PC-3 (cell line): ENCODE data around the gene PHF1. TPM values are rescaled to one million over a fixed set of nuclear protein-coding genes. Genes with fewer than 3 reads are reported as not detected.

ENCODE experiments used
- ATAC-seq: fragments of 200-7000 bp; cut with Tn5 transposase; 2 replicates; pipeline ENCODE4 v1.9.1; 2020; ENCODE audit warnings: mild to moderate bottlenecking, moderate library complexity
- BruUV-seq: library from RNA; stranded (reverse); fragments of 400-500 nt; replicated peaks from 2 replicates; lab custom pipeline; 2021; lab: Mats Ljungman, UMichigan
- CTCF ChIA-PET: fragments of 300-600 bp; sonication (Branson Sonifier 250); formaldehyde crosslinking; loops from one replicate; lab custom pipeline; 2022; ENCODE audit warnings: antibody characterized with exemption; lab: Charles Lee
- POLR2A ChIA-PET: fragments of 300-600 bp; sonication (Branson Sonifier 250); formaldehyde crosslinking; loops from one replicate; lab custom pipeline; 2022; ENCODE audit warnings: antibody characterized with exemption; ENCODE audit not compliant: unreplicated experiment; lab: Charles Lee
- DNase-seq: peaks from one replicate; pipeline ENCODE4 v3.0.0-alpha.2; 2015
- H2AFZ ChIP-seq: fragments of 300-600 bp; sonication (generic); 2 replicates; pipeline ENCODE4 v1.6.0; 2016; ENCODE audit warnings: antibody characterized with exemption, low read length
- H3F3A ChIP-seq: fragments of 300-600 bp; sonication (generic); one replicate; pipeline ENCODE4 v1.6.0; 2017; ENCODE audit warnings: antibody characterized with exemption, low read length, control low read depth, mild to moderate bottlenecking; ENCODE audit not compliant: unreplicated experiment
- H3K27ac ChIP-seq: fragments of 300-600 bp; sonication (generic); 2 replicates; pipeline ENCODE4 v1.5.1; 2016; ENCODE audit warnings: mild to moderate bottlenecking, low read length
- H3K27me3 ChIP-seq: fragments of 300-600 bp; sonication (generic); 2 replicates; pipeline ENCODE4 v1.6.1; 2016; ENCODE audit warnings: low read length, mixed read lengths
- H3K36me3 ChIP-seq: fragments of 300-600 bp; sonication (generic); 2 replicates; pipeline ENCODE4 v1.6.1; 2016; ENCODE audit warnings: low read depth, mixed run types, low read length, mixed read lengths
- H3K4me1 ChIP-seq: fragments of 300-600 bp; sonication (generic); 2 replicates; pipeline ENCODE4 v1.5.1; 2016; ENCODE audit warnings: low read length; ENCODE audit not compliant: insufficient read depth
- H3K4me2 ChIP-seq: fragments of 300-600 bp; sonication (generic); 2 replicates; pipeline ENCODE4 v1.6.0; 2016; ENCODE audit warnings: low read length
- H3K4me3 ChIP-seq: fragments of 300-600 bp; sonication (generic); 2 replicates; pipeline ENCODE4 v1.5.1; 2016; ENCODE audit warnings: mild to moderate bottlenecking, low read length, mixed read lengths
- H3K79me2 ChIP-seq: fragments of 300-600 bp; sonication (generic); 2 replicates; pipeline ENCODE4 v1.6.1; 2017; ENCODE audit warnings: low read length, mixed read lengths
- H3K9ac ChIP-seq: fragments of 300-600 bp; sonication (generic); 2 replicates; pipeline ENCODE4 v1.6.0; 2016; ENCODE audit warnings: mild to moderate bottlenecking, low read length
- H3K9me2 ChIP-seq: fragments of 300-600 bp; sonication (generic); replicated peaks from 2 replicates; pipeline ENCODE4 v1.6.1; 2016; ENCODE audit warnings: mixed run types, low read length, mixed read lengths
- H3K9me3 ChIP-seq: fragments of 300-600 bp; sonication (generic); 2 replicates; pipeline ENCODE4 v1.6.1; 2016; ENCODE audit warnings: low read length, mixed read lengths
- H4K20me1 ChIP-seq: fragments of 300-600 bp; sonication (generic); 2 replicates; pipeline ENCODE4 v1.6.1; 2016; ENCODE audit warnings: low read length, mixed read lengths
- CTCF ChIP-seq: fragments of 300-600 bp; sonication (generic); conservative IDR thresholded peaks from 2 replicates; pipeline ENCODE4 v1.5.1; 2017; ENCODE audit warnings: antibody characterized with exemption, low read depth, mild to moderate bottlenecking, low read length
- EZH2 ChIP-seq: fragments of 300-600 bp; sonication (generic); IDR thresholded peaks from one replicate; pipeline ENCODE4 v1.6.1; 2017; ENCODE audit warnings: antibody characterized with exemption, mild to moderate bottlenecking, low read length; ENCODE audit not compliant: unreplicated experiment
- EZH2phosphoT487 ChIP-seq: fragments of 300-600 bp; sonication (generic); IDR thresholded peaks from 2 replicates; pipeline ENCODE4 v1.6.1; 2018; ENCODE audit warnings: mild to moderate bottlenecking, antibody characterized with exemption, low read length, borderline replicate concordance
- intact Hi-C: fragments of 100-400 bp; cut with micrococcal nuclease; formaldehyde crosslinking; loops from 2 replicates; pipeline ENCODE4 v1.9.0; 2023
- total RNA-seq: library from RNA; depleted of rRNA; stranded (reverse); fragments of >200 nt; gene quantifications from 2 replicates; pipeline ENCODE4 v1.2.3, GENCODE V29; 2014

PHF1 gene
- total RNA-seq, 1 experiment from 2014 or later = 36.6 TPM

DNA sequence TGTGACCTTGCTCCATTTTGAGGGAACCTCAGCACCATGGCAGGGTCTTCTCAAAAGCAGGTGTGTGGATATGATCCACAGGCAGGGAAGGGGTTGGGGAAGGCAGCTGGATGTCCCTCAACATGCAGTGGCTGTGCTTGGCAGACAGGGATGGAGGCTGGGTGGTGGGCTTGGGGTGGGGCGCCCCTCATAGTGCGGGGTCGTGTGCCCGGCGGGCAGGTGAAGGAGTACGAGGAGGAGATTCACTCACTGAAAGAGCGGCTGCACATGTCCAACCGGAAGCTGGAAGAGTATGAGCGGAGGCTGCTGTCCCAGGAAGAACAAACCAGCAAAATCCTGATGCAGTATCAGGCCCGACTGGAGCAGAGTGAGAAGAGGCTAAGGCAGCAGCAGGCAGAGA is 35.5 kb downstream of the PHF1 start:
- BruUV-seq = no TSS peak
- CTCF ChIA-PET = no interaction called here
- H3K4me2 ChIP-seq = no peak overlapping the region
- DNase-seq (no peak), ATAC-seq (no peak)
- intact Hi-C loops = no loop called here
- H3K9me2 ChIP-seq = no peaks in the 10 kb centered on the region
- H3F3A ChIP-seq = no peaks in the 10 kb centered on the region
- no peak overlapping the region for H3K9ac ChIP-seq
- no peaks in the 10 kb centered on the region for H4K20me1 ChIP-seq
- no peak for TF ChIP-seq EZH2phosphoT487
- no peak for TF ChIP-seq EZH2
- TF ChIP-seq CTCF = no peak
- H3K27me3 ChIP-seq = no peaks in the 10 kb centered on the region
- H3K4me1 ChIP-seq = no peaks in the 10 kb centered on the region
- no peaks in the 10 kb centered on the region for H3K36me3 ChIP-seq
- H3K4me3 ChIP-seq = no peak overlapping the region
- POLR2A ChIA-PET = interaction anchor here (0.7 kb wide), 1 partner anchor 8 kb away, joined by 6 read pairs; the partner anchor contains the start of gene ZBTB9
- H2AFZ ChIP-seq = no peak overlapping the region
- H3K79me2 ChIP-seq = no peaks in the 10 kb centered on the region
- no peak overlapping the region for H3K27ac ChIP-seq
- no peaks in the 10 kb centered on the region for H3K9me3 ChIP-seq

- Histone ChIP-seq H2AFZ (no peak overlapping the region), H3K9me3 (no peaks in the 10 kb centered on the region), H3K79me2 (peaks cover 17% of the 10 kb centered on the region), H3K27ac (no peak overlapping the region), H3K4me3 (no peak overlapping the region), H3K36me3 (0 out of 2 replicates have a peak, but pooled peaks cover under 1% of the 10 kb centered on the region), H4K20me1 (no peaks in the 10 kb centered on the region), H3K27me3 (no peaks in the 10 kb centered on the region), H3K9me2 (no peaks in the 10 kb centered on the region), H3K9ac (no peak overlapping the region), H3F3A (no peaks in the 10 kb centered on the region), H3K4me2 (no peak overlapping the region), H3K4me1 (peaks cover 12% of the 10 kb centered on the region)
- no peak for DNase-seq
- ChIA-PET POLR2A (no interaction called here), CTCF (interaction anchor here (0.6 kb wide), 1 partner anchor 14 kb away, joined by 9 read pairs; no protein-coding TSS in a partner anchor)
- intact Hi-C loops = loop anchor here (10.0 kb wide), 1 partner anchor 104 kb away; no protein-coding TSS in a partner anchor
- ATAC-seq = no peak
- no TSS peak for BruUV-seq
- TF ChIP-seq CTCF (no peak), EZH2 (no peak), EZH2phosphoT487 (no peak)
Observed at GRCh38 chr6:33450434-33450833, 39.6 kb downstream of the PHF1 start.

DNA sequence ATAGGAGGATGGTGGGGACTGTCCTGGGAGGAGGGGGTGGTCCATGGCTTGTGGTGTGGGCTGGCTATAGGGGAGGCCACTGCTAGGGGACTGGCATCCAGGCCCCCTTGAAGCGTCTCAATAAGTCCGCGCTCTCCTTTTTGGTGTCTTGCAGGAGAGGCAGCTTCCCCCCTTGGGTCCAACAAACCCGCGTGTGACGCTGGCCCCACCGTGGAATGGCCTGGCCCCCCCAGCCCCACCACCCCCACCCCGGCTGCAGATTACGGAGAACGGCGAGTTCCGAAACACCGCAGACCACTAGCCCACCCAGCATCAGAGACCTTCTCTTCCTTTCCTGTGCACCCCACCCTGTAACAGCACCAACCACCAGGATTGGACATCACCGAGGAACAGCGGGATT is 40.8 kb downstream of the PHF1 start:
- Histone ChIP-seq H3K4me2 (no peak overlapping the region), H3K4me3 (no peak overlapping the region), H3K27ac (no peak overlapping the region), H3K9ac (no peak overlapping the region), H3K36me3 (peaks cover 12% of the 10 kb centered on the region; the same call in 1 of the 2 replicates), H3K9me2 (no peaks in the 10 kb centered on the region), H4K20me1 (no peaks in the 10 kb centered on the region), H3K4me1 (peaks cover 13% of the 10 kb centered on the region), H3K27me3 (no peaks in the 10 kb centered on the region), H3K79me2 (peaks cover 29% of the 10 kb centered on the region), H3K9me3 (no peaks in the 10 kb centered on the region), H2AFZ (no peak overlapping the region), H3F3A (no peaks in the 10 kb centered on the region)
- ATAC-seq (no peak), DNase-seq (no peak)
- no peak for TF ChIP-seq EZH2
- TF ChIP-seq EZH2phosphoT487 = no peak
- ChIA-PET CTCF (no interaction called here), POLR2A (no interaction called here)
- BruUV-seq = no TSS peak
- intact Hi-C loops = loop anchor here (10.0 kb wide), 1 partner anchor 103 kb away; no protein-coding TSS in a partner anchor
